Occipital lobe (tissue), 2 donors: ENCODE results near the gene FERMT2. TPM values are rescaled to one million over a fixed set of nuclear protein-coding genes. Genes with fewer than 3 reads are reported as not detected.
"Not testable (repeated sequence)": the region's sequence is repeated elsewhere in the genome, so short reads cannot be mapped to it uniquely, and the experiment has no call there.

Experiments
- DNase-seq: peaks from one replicate; lab custom pipeline; 2025; lab: John Stamatoyannopoulos, UW
- total RNA-seq: library from RNA; depleted of rRNA; stranded (reverse); fragments of >200 nt; gene quantifications from one replicate; pipeline ENCODE4 v1.2.3, GENCODE V29; 2014

The FERMT2 gene
- total RNA-seq, 1 donor from 2014 or later: 124 TPM

DNA sequence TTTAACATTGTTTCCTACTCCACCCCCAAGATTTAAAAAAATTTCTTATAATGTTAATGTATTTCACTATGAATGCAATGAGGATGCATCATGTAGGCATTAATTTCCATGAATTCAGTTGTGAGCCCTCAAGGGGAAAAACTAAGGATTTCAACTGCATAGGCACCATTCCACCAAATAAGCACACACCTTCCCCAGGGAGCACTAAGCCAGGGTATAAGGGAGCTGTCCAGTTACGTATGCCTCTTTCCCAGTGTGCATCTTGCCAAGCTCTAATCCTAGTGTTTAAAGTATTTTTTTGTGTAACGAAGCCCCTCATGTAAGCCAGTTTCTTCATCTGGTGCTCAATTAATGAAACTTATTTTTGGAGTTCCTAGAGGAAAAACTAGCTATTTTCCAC lies 6.6 kb downstream of the FERMT2 start:
- no peak for DNase-seq

DNA sequence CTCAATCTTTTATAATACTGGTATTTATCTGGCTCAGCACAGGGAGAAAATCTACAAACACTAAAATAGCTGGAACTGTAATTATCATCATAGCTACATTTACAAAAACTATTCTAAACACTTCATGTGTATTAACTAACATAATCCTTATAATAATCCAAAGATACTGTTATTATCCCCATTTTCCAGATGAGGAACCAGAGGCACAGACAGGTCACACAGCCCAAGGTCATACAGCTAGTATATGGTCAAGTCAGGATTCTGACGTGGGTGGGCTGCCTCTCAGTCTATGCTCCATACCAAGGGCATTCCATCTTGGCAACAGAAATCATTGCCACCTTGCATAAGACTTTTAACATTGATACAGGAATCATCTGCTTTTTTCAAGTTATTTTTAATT lies 11.4 kb downstream of the FERMT2 start:
- no peak for DNase-seq

DNA sequence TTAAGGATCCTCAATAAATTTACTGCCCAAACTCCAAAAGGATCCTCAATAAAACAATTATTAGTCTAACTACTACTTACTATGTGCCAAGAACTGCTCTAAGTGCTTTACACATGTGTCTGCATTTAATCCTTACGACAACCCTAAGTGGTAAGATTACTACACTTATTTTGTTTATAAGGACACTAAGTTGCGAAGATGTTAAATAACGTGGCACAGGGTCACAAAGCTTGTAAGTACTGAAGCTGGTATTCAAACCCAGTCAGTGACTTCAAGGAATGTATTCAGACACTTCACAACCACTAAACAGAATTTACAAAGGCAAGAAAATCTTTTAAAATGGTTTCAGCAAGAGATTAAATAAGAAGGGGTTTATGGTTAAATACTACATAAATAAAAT lies 13.0 kb downstream of the FERMT2 start:
- no peak for DNase-seq

GRCh38 chr14:52937306-52937705 lies 13.5 kb downstream of the FERMT2 start:
- DNase-seq: no peak

- no peak for DNase-seq
These were observed 14.4 kb downstream of the FERMT2 start for GRCh38 chr14:52936437-52936836.

- DNase-seq: no peak
These were observed 15.0 kb downstream of the FERMT2 start for GRCh38 chr14:52935833-52936232.

GRCh38 chr14:52934762-52935161 lies 16.1 kb downstream of the FERMT2 start:
- no peak for DNase-seq

DNA sequence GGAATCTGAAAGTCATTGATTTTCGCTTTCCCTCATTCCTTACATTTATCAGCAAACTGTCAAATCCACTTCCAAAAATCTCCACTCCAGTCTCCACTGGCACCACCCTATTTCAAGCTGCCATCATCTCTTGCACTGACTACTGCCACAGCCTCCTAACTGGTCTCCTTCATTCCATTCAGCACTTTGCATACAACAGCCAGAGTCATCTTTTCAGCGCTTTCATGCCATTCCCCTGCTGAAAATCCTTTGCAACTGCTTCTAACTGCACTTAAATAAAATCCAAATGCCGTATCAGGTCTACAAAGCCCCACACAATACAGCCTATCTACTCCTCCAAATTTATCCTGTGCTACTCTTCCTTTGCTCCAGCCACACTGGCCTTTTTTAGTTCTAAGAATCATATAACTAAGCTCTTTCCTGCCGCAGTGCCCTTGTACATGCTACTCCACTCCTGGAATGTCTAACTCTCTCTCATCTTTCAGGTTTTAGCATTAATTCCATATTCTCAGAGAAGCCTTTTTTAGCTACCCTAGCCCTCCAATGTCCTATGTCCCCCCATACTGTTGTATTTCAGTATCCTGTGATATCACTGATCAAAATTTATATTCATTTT lies 21.6 kb downstream of the FERMT2 start:
- no peak for DNase-seq

DNA sequence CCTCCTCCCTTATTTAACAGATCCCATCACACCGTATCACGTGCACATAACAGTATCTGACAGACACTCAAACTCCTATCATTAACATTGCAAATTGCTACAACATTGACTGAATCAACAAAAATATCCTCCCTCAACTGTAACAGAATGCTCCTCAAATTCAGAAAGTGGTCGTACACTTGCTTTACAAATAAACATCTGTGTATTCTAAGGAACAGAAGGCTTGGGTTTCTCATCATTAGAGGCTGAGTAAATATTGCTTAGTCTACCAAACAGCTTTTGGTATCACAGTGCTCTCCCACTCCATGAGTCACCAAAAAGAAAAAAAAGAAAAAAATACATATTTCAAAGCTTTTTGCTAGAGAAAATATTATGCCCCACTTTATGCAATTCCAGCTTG lies 23.9 kb downstream of the FERMT2 start:
- DNase-seq: no peak

DNA sequence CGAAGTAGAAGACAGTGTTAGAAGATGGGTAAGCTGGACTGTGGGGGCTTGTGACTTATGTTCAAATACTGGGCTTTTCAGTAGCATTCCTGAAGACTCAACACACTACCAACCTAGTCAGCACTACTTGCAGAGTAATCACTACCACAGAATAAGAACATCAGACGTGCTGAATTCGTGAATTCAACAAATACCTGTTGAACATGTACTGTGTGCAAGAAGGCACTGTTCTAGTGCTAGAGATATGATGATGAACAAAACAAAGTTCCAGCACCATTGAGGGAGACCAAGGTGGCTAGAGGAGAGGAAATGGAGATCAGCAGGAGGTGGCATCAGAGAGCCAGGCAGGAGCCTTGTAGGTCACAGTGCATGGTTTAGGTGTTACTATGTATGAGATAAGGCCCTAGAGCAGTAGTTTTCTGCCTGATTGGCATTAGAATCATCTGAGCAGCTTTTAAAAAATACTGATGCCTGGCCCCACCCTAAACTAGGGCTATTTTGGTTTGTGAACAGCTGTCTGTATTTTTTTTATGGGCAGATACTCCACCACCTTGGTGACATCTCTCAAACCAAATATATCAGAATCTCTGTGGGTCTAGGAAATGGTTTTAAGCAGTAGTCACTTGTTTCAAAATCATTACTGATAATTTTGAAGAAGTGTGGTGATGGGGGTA lies 26.8 kb downstream of the FERMT2 start:
- DNase-seq: no peak

GRCh38 chr14:52922656-52923055 lies 28.2 kb downstream of the FERMT2 start:
- DNase-seq: no peak

GRCh38 chr14:52922059-52922458 lies 28.8 kb downstream of the FERMT2 start:
- DNase-seq: no peak

- not testable (repeated sequence) for DNase-seq
These were observed 30.4 kb downstream of the FERMT2 start for GRCh38 chr14:52920411-52920810.

DNA sequence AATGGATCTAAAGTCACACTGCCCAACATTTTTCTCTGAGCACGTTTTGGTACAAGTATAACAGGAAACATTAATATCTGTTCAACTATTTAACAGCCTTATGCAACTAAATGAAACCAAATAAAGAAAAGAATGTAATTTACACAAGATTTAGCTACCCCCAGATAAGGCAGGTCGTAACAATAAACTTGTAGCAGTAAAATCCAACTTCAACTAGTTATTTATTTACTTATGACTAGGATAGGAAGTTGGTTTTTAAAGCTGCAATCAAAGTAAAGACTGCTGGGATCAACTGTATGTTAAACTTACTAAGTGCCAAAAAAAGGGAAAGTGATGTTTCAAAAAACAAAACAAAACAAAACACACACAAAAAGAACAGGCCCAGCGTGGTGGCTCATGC lies 30.9 kb downstream of the FERMT2 start:
- DNase-seq: no peak

GRCh38 chr14:52918486-52918885 lies 32.4 kb downstream of the FERMT2 start:
- DNase-seq: no peak

DNA sequence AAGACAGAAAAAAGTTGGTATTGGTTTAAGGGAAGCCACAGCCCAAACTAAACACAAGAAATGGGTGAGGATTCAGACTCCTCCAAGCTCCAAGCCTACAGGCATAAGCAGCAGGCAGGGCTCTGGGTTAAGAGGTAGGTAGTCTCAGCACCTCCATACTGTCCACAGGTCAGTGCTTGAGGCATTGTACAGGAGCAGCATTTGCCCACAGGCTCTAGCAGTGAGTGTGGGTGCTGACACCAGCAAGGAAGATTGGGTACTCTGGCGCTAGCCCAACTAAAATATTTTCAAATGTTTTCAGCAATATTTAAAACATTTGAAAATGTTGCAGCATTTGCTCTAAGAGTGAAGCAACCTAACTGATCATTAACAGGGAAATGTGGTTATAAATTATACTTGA lies 33.1 kb downstream of the FERMT2 start:
- no peak for DNase-seq

GRCh38 chr14:52914295-52914694 lies 36.6 kb downstream of the FERMT2 start:
- DNase-seq: no peak

DNA sequence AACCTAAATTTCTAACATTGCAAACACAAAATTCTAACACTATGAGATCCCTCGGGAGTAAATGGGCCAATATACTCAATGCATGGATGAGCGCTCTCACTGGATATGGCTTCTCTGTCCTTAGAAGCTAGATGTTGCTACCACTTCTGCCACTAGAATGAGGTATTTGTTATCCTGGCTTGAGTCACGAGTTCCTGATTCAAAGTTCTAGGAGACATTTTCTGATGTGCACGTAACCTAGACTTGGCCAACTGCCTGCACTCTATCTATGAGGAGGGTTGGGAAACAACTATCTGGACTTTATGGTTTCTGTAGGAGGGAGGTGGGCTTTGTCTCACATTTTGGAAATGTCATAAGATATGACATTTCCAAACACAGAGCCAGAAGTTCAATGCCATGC lies 37.6 kb downstream of the FERMT2 start:
- DNase-seq: no peak

- DNase-seq: no peak
These were observed 38.9 kb downstream of the FERMT2 start for GRCh38 chr14:52911904-52912303.

DNA sequence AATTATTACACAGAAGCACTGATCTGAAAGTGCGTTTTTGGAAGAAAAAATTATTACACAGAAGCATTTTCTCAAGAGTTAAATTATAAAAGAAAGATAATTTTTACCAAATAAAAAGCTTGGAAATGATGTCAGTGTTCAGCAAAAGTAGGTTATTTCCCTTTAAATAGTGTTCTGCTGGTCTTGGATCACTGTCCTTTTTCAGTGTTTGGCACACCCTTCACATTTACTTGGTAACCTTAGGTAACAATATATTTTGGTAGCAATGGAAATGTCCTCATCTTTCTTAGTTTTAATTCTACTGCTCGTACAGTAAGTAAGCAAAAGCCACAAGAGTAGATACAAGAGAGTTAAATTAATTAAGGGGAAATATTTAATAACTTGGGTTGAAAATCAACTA lies 40.3 kb downstream of the FERMT2 start:
- DNase-seq: no peak

DNA sequence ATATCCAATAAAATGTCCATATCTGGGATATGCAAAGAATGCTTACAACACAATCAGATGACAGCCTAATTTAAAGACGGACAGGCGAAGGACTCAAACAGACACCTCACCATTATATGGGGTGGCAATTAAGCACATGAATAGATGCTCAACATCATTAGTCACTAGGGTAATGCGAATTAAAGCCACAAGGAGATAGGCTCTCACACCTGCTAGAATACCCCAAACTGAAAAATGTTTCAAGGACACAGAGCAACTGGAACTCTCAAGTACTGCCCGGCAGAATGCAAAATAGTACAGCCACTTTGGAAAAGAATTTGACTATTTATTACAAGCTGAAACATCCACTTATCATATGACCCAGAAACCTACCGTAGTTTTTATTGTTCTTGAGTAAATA lies 42.9 kb downstream of the FERMT2 start:
- no peak for DNase-seq

- no peak for DNase-seq
These were observed 44.7 kb downstream of the FERMT2 start for GRCh38 chr14:52906141-52906601.

DNA sequence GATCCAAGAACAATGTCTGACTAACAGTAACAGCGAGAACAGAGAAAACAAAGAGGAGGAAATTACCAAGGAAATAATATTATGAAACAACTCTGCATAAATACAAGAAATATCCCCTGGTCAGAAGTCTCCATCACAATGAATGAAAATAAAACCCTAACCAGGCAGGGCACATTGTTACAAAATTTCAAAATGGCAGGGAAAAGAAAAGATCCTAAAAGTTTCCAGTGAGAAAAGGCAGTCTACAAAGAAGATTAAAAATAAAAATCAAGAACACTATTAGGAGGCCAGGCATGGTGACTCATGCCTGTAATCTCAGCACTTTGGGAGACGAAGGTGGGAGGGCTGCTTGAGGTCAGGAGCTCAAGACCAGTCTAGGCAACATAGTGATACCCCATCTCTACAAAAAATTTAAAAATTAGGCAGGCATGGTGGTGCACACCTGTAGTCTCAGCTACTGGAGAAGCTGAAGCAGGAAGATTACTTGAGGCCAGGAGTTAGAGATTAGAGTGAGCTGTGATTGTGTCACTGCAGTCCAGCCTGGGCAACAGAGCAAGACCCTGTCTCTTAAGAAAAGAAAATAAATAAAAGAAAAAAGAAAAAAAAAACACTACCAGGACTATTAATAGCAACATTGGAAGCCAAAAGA lies 47.8 kb downstream of the FERMT2 start:
- DNase-seq: no peak
